Neural crest cell (in vitro differentiated cells): ENCODE results near the gene COP1. TPM values are rescaled to one million over a fixed set of nuclear protein-coding genes. Genes with fewer than 3 reads are reported as not detected.

Experiments
- DNase-seq: peaks from one replicate; pipeline ENCODE4 v3.0.0; 2021; ENCODE audit warnings: low read depth, mixed read lengths, low spot score
- H3K27ac Mint-ChIP-seq: one replicate; pipeline ENCODE4 v1.8.0; 2021; ENCODE audit warnings: mild to moderate bottlenecking, mixed read lengths; ENCODE audit not compliant: unreplicated experiment
- H3K27me3 Mint-ChIP-seq: 2 replicates; pipeline ENCODE4 v1.8.0; 2021; ENCODE audit warnings: low read depth, mild to moderate bottlenecking, mixed read lengths
- H3K36me3 Mint-ChIP-seq: 2 replicates; pipeline ENCODE4 v1.8.0; 2021; ENCODE audit warnings: low read depth, mild to moderate bottlenecking, mixed read lengths
- H3K4me1 Mint-ChIP-seq: 2 replicates; pipeline ENCODE4 v1.8.0; 2021; ENCODE audit warnings: mixed read lengths
- H3K4me3 Mint-ChIP-seq: one replicate; pipeline ENCODE4 v1.8.0; 2021; ENCODE audit warnings: mild to moderate bottlenecking, mixed read lengths
- H3K9me3 Mint-ChIP-seq: 2 replicates; pipeline ENCODE4 v1.8.0; 2021; ENCODE audit warnings: mixed read lengths
- CTCF ChIP-seq: fragments of 200-600 bp; sonication (generic); conservative IDR thresholded peaks from 2 replicates; pipeline ENCODE4 v1.5.0; 2021; ENCODE audit warnings: antibody characterized with exemption, mild to moderate bottlenecking
- total RNA-seq: library from RNA; stranded (reverse); gene quantifications from 2 replicates; pipeline ENCODE4 v1.2.1, GENCODE V29; 2021

Gene COP1
- total RNA-seq, 1 donor from 2014 or later, result 48.4 TPM

- Mint-ChIP-seq H3K27ac (no peak overlapping the region), H3K36me3 (peaks cover 5% of the 10 kb centered on the region), H3K4me3 (no peak overlapping the region), H3K4me1 (peaks cover 34% of the 10 kb centered on the region), H3K27me3 (no peaks in the 10 kb centered on the region), H3K9me3 (peaks cover 3% of the 10 kb centered on the region)
- no peak for DNase-seq
- no peak for TF ChIP-seq CTCF
These were observed 10.4 kb downstream of the COP1 start for GRCh38 chr1:176196728-176197127.

- peaks cover 32% of the 10 kb centered on the region for H3K4me1 Mint-ChIP-seq
- no peaks in the 10 kb centered on the region for H3K27me3 Mint-ChIP-seq
- H3K27ac Mint-ChIP-seq, result peak overlapping the region; percentile 21
- TF ChIP-seq CTCF, result no peak
- peaks cover 3% of the 10 kb centered on the region for H3K9me3 Mint-ChIP-seq
- H3K4me3 Mint-ChIP-seq, result no peak overlapping the region
- no peak for DNase-seq
- peaks cover 2% of the 10 kb centered on the region for H3K36me3 Mint-ChIP-seq
These were observed 11.5 kb downstream of the COP1 start for GRCh38 chr1:176195547-176195946.

GRCh38 chr1:176193663-176194062, 13.4 kb downstream of the COP1 start:
- H3K27ac Mint-ChIP-seq, result no peak overlapping the region
- DNase-seq, result no peak
- peaks cover 37% of the 10 kb centered on the region for H3K4me1 Mint-ChIP-seq
- H3K9me3 Mint-ChIP-seq, result peaks cover 3% of the 10 kb centered on the region
- peaks cover 2% of the 10 kb centered on the region for H3K36me3 Mint-ChIP-seq
- no peak for TF ChIP-seq CTCF
- H3K27me3 Mint-ChIP-seq, result no peaks in the 10 kb centered on the region
- H3K4me3 Mint-ChIP-seq, result no peak overlapping the region

GRCh38 chr1:176193023-176193422, 14.1 kb downstream of the COP1 start:
- H3K4me1 Mint-ChIP-seq, result peaks cover 43% of the 10 kb centered on the region
- no peak for DNase-seq
- no peak overlapping the region for H3K4me3 Mint-ChIP-seq
- no peaks in the 10 kb centered on the region for H3K27me3 Mint-ChIP-seq
- H3K36me3 Mint-ChIP-seq, result peaks cover 2% of the 10 kb centered on the region
- no peak overlapping the region for H3K27ac Mint-ChIP-seq
- no peak for TF ChIP-seq CTCF
- no peaks in the 10 kb centered on the region for H3K9me3 Mint-ChIP-seq

- H3K4me1 Mint-ChIP-seq, result peaks cover 45% of the 10 kb centered on the region
- H3K27ac Mint-ChIP-seq, result peak overlapping the region; percentile 55
- no peak overlapping the region for H3K4me3 Mint-ChIP-seq
- H3K9me3 Mint-ChIP-seq, result no peaks in the 10 kb centered on the region
- no peaks in the 10 kb centered on the region for H3K36me3 Mint-ChIP-seq
- no peak for TF ChIP-seq CTCF
- DNase-seq, result no peak
- no peaks in the 10 kb centered on the region for H3K27me3 Mint-ChIP-seq
These were observed 18.5 kb downstream of the COP1 start for GRCh38 chr1:176188604-176189003.

- no peak for TF ChIP-seq CTCF
- Mint-ChIP-seq H3K27ac (no peak overlapping the region), H3K4me1 (peaks cover 41% of the 10 kb centered on the region), H3K9me3 (no peaks in the 10 kb centered on the region), H3K27me3 (no peaks in the 10 kb centered on the region), H3K4me3 (no peak overlapping the region), H3K36me3 (no peaks in the 10 kb centered on the region)
- DNase-seq, result no peak
These were observed 20.1 kb downstream of the COP1 start for GRCh38 chr1:176187001-176187400.
